Inflammatory macrophage treated with lipopolysaccharide for 4 hours (primary cell): Measurements from ENCODE around the gene FNIP2.
"Not testable (repeated sequence)": the region's sequence is repeated elsewhere in the genome, so short reads cannot be mapped to it uniquely, and the experiment has no call there.

ENCODE experiments used
- DNase-seq: peaks from one replicate; pipeline ENCODE4 v3.0.0-alpha.2; 2020

Gene FNIP2

DNA sequence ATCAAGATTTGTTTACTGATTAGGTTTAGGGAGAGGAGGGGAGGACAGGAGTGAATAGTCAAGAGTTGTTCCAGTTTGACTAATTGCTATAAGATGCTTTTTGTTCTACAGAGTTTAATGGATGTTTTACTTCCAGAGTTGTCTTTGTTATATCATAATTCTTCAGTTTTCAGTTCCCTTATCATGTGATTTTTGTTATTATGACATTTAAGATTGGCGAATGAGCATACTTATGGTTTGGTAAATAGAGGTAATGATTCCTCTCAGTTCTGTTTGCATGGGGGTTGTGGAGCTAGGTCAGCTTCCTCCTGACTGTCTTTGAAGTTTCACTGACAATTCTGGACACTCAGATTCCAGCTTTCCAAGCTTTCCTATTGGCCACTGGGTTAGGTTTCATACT is 24.6 kb downstream of the FNIP2 start:
- peak; percentile 67 for DNase-seq

DNA sequence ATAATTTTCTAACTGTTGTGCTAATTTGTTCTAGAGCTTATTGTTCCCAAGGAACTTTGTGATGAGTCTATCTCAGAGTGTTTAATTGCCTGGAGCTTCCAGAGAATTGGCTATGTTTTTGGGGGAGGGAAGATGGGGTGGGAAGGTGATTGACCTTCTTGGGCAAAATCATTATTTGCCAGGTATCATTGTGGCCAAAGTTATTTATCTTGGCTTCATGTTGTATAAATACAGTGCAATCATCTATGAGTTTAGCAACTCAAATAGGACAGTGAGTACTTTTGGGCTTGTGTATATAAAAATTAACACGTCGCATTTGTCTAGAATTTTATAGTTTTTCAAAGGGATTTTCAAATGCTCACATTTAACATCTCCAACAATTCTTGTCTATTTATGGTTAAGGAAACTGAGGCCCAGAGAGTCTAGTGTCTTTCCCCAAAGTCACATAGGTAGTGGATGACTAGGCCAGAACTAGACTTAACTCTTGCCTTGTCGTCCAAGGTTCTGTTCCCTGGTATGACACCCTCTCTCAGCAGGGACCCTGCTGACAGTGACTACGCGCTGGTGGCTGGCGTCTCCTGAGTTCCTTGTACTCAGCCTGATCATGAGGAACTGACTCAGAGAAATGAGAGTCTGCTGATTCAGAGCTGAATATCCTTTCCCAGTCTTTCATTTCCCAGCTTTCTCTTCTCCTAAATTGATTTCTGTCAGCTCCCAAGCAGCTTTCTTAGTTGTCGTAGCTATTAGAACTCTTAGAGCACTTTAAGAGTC is 27.7 kb downstream of the FNIP2 start:
- DNase-seq: peak; percentile 99

DNA sequence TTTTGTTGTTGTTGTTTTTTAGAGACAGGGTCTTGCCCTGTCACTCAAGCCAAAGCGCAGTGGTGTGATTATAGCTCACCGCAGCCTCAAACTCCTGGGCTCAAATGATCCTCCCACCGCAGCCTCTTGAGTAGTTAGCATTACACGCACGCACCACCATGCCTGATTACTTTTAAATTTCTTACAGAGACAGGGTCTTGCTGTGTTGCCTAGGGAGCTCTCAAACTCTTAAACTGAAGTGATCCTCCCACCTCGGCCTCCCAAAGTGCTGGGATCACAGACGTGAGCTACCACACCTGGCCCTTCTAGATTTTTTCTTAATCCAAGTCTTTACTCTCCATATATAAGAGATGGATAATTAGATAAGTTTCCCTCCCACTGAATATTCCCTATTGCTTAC is 29.2 kb downstream of the FNIP2 start:
- no peak for DNase-seq

DNA sequence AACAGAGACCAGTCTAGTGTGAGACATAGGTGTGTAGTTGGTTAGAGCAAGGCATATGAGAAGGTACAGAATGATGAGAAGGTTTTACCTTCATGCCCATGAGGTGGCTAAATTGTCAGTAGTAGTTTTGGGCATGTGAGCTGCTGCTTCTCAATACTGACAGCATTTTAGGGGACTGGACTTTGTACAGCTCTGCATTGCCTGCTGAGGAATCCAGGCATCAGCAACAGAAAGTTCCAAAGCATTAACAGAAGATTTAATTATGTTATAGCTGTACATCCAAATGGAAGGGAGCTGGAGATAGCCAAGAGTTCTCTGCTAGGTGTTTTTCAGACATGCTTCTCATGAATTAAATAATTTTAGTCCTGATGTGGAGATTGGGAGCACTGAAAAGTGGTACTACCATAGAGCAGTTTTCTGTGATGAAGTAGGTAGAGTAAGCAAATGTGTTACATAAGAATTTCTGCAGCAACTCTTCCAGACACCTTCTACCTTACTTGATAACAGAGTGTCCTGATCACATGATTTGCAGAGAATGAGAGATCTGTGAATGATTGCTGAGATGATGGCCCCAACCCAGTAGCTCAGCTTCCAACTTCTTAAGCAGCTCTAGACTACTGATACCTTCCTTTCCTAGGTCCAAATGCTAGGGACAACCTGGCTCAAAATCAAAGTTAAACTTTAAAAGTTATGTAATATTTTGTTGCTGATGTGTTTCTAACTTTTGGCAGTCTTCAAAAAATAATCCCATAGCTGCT is 30.4 kb downstream of the FNIP2 start:
- DNase-seq: no peak

DNA sequence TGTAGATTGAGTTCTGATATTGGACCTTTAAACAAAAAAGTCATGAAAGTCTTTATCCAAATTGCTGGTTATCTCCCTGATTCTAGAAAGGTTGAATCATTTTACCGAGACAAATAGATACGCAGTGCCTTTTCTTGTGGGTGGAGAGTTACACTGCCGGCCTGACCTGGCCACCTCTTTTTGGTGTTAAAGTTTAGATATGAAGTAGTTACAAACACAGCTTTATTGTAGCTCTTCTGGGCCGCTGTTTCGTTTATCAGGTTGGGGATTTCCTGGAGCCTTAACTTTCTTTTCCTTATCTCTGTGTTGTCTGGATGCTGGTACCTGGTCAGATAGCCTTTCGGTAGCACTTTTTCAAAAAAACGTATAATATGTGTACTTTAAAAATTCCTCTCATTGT is 31.0 kb downstream of the FNIP2 start:
- no peak for DNase-seq

DNA sequence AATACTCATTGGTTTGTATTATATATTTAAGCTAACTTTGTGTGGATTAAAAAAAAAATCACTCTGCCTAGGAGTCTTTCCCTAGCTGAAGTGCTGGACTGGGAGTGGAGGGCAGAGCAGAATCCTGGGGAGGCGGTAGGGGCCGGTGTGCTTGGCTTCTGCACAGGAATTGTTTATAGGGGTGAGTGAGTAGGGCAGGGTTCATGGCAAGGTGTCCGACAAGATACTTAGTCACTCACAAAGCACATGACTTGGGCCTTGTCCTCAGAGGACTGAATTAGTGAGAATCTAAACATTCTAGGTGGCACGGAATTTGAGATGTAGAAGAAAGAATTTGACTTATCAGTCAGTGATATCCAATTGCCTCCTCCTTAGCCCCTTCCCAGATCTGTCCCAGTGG is 32.2 kb downstream of the FNIP2 start:
- DNase-seq: no peak

DNA sequence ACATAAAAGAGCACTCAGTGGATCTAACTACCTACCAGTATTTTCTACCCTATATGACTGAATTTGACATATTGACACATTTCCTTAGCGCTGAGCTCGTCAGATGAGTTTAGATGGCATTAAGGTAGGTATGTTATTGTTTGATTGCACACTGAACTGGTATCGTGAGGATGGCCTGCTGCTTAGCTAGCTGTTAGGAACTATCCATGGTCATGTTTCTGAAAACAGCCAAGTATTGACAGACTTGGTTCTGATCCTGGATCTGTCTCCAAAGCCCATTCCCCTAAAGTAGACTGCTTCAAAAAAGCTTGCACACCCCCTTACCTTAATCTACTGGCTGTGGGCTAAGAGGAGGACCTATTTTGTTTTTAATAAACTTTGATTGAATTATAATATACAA is 32.9 kb downstream of the FNIP2 start:
- no peak for DNase-seq

DNA sequence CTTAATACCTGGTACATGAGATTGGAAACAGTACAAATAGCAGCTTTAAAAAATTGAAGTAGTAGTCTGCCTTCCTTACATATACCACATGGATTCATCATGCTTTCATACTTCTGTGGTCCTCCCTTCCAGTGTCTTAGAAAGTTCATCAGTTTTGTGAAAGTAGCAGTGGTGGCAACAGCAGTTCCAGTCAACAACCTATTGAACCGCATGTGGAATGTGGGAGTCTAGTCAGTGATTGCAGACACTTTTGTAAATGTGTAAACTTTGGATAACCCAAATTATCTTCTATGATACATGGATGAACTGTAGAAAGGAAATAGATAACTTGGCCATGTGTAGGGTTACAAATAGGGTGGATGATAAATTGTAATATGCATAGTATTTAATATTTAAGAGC is 34.1 kb downstream of the FNIP2 start:
- no peak for DNase-seq

DNA sequence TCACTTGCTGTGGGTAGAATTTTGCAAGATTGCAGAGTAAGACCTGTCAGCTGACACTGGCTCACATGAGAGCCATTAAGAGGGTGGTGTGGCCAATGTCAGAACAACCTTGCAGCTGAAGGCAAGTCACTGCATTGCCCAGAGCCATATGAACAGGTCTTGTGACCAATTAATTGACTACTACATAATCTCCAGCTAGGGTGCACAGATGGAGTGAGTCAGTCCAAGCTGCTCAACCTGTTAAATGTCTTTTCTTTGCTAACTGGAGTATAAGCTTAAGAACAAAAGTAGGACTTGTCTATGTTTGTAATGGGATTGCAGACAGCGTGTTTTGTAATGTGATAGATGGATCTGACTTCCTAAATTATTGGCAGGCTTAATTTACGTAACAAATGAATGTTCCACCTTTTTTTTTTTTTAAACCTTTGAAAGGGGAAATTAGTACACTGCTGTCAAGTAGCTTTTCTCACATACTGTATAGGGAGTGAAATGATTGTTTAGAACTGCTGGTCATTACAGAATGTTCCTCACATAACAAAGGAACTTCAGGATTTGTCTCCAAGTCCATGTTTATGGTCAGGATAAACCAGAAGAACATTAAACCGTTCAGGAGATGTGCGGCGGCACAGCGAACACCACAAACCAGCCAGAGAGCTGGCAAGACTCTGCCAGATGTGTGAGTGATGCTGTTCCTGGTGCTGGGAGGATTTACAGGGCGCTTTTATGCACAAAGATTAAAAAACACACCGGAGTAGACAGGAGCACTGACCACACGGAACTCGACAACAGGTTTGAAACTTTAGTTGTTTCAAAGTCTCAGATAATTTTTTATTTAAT is 37.0 kb downstream of the FNIP2 start:
- peak; percentile 93 for DNase-seq

DNA sequence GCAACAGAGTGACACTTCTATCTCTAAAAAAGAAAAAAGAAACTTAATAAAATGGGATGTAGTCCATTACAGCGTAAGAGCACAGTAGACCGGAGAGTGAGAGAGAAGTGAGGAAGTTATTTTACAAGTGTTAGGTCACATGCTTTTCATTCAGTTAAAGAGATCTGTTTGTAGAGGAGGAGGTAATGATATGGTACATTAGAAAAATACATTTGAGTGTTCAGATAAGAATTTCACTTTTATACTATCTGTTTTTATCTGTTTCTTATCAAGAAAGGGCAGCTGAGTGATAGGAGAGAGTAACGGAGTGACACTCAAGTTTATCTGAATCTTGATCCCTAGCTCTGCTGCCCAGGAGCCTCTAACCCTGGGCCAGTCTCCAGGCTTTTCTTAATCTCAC is 38.9 kb downstream of the FNIP2 start:
- peak; percentile 70 for DNase-seq

DNA sequence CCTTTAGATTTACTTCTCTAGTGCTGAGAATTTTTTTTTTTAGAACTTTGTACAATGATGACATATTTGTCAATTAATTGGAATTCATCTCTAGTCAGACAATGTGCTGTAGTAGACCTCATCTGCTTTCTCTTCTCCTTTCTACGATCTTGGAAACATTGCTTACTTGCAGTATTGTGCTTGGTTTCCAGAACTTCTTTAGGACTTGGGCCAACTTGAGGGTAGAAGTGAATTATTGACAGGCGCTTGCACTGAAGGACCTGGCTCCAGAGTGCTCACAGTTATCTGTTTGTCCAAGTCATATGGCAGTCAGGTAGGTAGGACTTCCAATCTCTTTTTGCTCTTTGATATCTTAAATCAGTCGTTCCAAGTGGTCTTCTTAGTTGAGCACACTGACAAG is 39.6 kb downstream of the FNIP2 start:
- peak; percentile 63 for DNase-seq

DNA sequence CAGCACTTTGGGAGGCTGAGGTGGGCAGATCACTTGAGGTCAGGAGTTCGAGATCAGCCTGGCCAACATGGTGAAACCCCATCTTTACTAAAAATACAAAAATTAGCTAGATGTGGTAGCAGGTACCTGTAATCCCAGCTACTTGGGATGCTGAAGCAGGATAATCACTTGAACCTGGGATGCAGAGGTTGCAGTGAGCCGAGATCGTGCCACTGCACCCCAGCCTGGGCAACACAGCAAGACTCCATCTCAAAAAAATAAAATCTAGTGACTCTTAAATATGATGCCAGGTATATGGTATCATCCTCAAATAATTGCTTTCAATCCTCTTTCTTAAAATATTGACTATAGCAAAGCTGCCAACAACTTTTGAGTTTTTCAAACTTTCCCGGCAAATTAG is 40.4 kb downstream of the FNIP2 start:
- DNase-seq: not testable (repeated sequence)

DNA sequence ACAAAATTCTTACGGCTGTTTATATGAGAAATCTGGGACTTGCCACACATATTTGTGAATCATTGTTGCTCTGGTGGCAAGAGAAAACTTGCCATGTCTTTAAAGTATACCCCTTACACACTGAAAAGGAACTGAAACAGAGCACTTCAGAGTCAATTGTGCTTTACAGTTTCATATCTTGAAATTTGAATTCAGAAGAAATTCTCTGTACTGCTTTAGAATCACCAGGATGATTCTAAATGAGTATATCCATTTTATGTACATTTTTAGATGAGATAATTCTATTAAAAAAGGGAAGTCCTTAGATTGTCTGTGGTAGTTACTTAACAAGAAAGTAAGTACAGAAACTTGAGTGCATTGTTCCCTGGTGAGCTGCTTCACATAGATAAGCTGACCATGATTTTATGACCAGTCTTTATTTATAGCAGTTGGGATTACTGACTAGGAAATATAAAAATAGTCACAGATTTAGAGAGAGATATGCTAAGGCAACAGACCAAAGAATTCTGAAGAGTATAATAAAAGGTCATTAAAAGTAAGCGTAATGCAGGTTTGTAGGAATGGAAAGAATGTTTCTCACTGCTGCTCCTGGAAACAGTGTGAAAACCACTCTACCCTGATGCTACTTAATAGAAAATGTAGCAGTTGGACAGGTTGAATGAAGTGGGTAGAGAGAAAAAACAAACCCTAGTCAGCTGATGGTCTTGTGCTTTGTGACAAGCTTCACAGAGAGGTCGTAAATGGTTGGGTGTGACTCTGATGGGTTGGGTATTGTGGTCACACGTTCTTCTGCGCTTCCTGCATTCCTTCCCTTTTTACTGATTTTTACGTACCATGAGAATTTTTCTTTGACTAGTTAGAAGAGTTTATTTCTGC is 41.0 kb downstream of the FNIP2 start:
- peak; percentile 94 for DNase-seq

DNA sequence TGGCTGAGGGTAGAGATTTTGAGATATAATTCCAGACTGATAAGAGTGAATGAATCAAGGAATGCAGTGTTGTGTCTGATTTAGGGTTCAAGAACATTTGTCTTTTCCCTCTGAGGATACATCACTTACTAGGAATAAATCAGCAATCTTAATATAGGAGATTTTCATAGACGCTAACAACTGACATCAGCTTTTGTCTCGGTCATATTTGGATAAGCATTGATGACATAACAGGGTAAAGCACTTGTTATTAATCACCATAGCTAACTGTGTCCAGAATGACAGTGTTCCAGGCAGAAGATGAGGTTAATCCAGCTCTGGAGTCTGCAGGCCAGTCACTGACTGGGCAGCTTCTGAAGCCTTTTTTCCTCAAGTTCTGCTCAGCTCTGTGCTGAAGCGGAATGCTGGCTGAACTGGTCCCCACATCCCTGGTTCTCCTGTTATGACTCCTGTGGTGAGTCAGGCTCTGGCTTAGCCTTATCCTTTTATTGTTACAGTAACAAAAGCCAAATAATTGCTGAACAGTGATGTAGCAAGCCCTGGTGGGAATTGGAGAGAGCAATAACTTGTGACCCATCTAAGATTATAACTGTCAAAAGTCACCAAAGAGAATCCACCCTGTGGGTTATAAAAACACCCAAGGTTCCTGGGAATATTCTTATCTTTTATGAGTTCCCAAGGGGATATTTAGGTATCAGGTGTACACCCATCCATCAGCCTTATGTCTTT is 41.8 kb downstream of the FNIP2 start:
- peak; percentile 79 for DNase-seq

DNA sequence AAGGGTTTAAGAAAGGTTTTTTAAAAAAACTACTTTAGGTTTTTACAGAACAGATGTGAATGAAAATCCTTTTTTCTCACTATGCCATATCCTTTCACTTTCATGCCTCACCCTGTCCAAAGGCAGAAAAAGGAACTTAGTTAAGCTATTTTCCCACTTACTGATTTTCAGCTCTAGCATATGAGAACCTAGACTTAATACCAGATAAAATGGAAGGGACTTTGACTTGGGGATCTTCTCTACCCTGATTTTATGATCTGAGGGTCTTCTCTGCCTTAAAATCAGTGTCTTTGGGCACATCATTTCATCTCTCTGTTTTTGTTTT is 42.4 kb downstream of the FNIP2 start:
- DNase-seq: peak; percentile 81

DNA sequence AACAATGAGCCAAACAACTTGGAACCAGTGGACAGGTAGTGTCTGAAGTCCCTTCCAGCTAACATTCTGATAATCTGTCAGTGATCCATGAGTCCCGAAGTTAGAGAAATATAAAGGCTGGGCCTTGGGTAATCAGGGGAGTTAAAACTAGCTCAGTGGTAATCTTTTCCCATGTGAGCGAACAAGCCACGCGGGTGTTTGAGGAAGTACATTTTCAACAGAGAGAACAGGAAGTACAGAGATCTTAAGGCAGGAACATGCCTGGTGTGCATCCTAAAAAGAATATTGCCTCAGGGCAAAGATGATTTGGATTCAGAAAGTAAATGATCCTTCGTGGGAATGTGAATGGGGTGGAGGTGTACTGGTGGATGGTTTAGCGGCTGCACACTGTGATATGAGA is 42.9 kb downstream of the FNIP2 start:
- DNase-seq: peak; percentile 95

DNA sequence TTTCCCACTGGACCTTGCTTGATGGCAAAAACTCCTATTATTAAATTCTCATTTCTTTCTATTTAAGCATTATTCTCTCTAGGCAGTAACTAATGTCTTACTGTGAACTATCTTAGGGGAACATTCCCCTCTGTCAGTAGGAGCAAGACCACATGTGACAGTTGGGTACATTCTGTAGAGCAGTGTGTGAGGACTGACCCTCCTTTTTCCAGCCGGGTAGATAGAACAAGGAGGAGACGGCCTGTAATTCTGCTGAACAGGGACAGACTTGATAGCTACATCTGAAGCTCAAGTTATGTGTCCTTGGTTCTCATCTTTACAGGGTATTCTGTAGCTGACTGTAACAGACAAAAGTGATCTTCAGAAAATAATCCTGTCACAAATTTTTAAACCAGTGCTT is 43.3 kb downstream of the FNIP2 start:
- no peak for DNase-seq

DNA sequence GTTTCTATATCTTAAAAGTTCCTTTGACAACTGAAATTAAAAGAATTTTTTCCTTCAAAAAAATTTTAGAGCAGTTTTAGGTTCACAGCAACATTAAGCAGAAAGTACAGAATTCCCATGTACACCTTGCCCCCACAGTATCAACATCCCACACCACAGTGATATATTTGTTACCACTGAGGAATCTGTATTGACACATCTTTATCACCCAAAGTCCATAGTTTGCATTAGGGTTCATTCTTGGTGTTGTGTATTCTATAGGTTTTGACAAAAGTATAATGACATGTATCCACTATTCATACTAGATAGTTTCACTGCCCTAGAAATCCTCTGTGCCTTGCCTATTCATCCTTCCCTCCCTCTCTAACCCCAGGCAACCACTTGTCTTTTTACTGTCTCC is 43.7 kb downstream of the FNIP2 start:
- no peak for DNase-seq

DNA sequence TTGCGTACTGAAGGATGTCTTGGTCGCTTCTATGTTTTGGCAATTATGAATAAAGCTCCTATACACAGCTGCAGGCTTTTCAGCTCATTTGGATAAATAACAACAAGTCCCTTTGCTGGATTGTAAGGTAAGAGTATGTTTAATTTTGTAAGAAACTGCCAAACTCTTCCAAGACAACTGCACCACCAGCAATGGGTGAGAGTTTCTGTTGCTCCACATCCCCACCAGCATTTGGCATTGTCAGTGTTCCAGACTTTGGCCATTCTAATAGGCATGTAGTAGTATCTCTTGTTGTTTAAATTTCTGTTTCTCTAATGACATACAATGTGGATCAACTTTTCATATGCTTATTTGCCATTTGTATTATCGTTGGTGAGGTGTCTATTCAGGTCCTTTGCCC is 44.3 kb downstream of the FNIP2 start:
- no peak for DNase-seq

DNA sequence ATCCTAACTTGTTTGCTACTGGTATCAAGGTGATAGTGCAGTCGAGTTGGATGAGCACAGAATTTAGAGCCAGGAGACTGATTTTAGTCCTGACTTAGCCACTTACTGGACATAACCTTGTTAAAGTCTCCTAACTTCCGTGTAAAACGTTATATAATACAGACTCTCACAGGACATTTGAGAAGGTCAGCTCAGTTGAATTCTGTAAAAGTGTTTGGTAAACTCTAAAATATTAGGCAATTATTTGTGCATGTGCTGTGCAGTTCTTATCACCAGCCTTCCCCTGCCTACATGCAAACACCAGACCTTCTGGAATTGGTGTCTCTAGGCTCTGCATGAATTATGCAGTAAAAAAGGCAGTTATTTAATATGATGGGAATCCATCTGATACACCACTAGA is 45.4 kb downstream of the FNIP2 start:
- no peak for DNase-seq

DNA sequence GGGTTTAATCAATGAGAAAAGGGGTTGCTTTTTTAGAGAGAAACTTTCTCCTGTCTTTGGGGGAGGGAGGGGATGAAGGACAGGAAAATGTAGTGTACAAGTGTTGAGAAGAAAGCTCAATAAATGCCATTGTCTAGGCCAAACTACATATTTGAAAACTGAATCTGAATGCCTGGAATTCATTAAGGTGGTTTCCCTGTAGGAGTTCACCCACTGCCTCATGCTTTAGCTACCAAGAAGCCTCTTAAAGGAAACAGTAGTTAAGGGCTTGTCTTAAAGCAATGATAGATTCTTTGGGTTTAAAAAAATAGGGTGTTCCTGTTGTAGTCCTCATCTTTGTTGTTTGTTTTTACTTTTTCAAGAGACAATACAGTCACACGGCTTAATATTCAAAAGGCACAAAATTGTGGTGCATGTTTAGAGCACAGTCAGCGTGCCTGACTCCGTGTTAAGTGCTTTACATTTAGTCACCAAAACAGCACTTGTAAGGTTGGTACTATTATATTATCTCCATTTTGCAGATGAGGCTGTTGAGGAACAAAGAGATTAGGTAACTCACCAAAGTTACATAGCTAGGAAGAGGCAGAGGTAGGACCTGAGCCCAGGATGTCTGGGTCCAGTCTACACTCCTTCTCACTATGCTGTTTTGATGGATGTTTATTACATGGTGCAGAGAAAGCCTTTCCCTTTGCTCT is 46.0 kb downstream of the FNIP2 start:
- peak; percentile 29 for DNase-seq
